HL-60 (cell line): ENCODE data around the gene HSPBAP1.

ENCODE experiments used
- DNase-seq, 2 experiments: peaks; one replicate each; pipeline ENCODE4 v3.0.0-alpha.2; 2010 to 2020; ENCODE audit warnings: low read depth in 1 of 2, low spot score in 1 of 2
- H3K27ac ChIP-seq: fragments of 250-450 bp; sonication (Bioruptor Pico); replicated peaks from 2 replicates; pipeline ENCODE4 v1.5.1; 2020; ENCODE audit warnings: mild to moderate bottlenecking, moderate library complexity
- H3K27me3 ChIP-seq: fragments of 250-450 bp; sonication (Bioruptor Pico); 2 replicates; pipeline ENCODE4 v1.5.1; 2021; ENCODE audit warnings: mild to moderate bottlenecking, moderate library complexity; ENCODE audit not compliant: insufficient read depth, poor library complexity, severe bottlenecking
- H3K4me3 ChIP-seq: replicated peaks from 2 replicates; pipeline ENCODE4 v1.5.1; 2011; ENCODE audit warnings: mild to moderate bottlenecking, control low read depth, low read length; ENCODE audit not compliant: insufficient read depth
- GABPA ChIP-seq: IDR thresholded peaks from 2 replicates; pipeline ENCODE4 v1.6.1; 2012; ENCODE audit warnings: low read depth
- POLR2AphosphoS5 ChIP-seq: IDR thresholded peaks from 2 replicates; pipeline ENCODE4 v1.6.1; 2012; ENCODE audit warnings: low read depth
- SPI1 ChIP-seq: IDR thresholded peaks from 2 replicates; pipeline ENCODE4 v1.6.1; 2012; ENCODE audit warnings: low read depth, mild to moderate bottlenecking, borderline replicate concordance
- TF ChIP-seq, protein P1 (sequence below): IDR thresholded peaks from 2 replicates; pipeline ENCODE4 v1.6.1; 2012; ENCODE audit warnings: low read depth; ENCODE audit not compliant: insufficient replicate concordance
- TF ChIP-seq, protein P2 (sequence below): IDR thresholded peaks from one replicate; pipeline ENCODE4 v1.5.1; 2011; ENCODE audit warnings: low read length, control low read depth, inconsistent platforms; ENCODE audit not compliant: insufficient read depth

HSPBAP1 gene

DNA sequence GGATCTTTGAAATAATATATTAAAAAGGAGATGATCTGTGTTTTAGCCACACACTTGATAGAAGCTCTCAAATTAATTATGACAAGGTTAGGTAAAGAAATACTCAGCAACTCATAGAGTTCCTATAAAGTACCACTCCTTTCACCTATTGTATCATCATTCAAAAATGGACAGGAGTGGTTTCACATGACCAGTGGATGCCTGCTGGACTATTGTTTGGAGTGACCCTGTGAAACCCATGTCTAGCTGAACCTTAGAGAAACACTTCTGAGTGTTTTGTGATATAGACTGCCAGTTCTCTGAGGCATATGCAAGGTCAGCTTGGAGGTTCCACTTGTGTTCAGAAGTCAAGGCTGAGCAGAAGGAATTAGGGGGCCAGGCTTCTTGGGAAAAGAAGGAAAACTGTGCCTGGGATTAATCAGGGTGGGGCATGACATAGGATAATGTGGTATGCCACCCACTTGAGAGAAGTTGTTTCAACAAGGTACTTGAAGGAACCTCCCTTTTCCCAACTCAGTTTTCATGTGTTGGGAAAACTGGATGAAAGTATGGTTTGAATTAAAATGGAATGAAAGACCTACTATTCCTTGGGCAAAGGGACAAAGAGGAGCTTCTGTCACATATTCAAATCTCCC lies 97.6 kb downstream of the HSPBAP1 start:
- DNase-seq = no peak
- H3K27ac ChIP-seq = no peak overlapping the region
- TF ChIP-seq GABPA (no peak), POLR2AphosphoS5 (no peak), SPI1 (no peak)
- TF ChIP-seq, protein P1, sequence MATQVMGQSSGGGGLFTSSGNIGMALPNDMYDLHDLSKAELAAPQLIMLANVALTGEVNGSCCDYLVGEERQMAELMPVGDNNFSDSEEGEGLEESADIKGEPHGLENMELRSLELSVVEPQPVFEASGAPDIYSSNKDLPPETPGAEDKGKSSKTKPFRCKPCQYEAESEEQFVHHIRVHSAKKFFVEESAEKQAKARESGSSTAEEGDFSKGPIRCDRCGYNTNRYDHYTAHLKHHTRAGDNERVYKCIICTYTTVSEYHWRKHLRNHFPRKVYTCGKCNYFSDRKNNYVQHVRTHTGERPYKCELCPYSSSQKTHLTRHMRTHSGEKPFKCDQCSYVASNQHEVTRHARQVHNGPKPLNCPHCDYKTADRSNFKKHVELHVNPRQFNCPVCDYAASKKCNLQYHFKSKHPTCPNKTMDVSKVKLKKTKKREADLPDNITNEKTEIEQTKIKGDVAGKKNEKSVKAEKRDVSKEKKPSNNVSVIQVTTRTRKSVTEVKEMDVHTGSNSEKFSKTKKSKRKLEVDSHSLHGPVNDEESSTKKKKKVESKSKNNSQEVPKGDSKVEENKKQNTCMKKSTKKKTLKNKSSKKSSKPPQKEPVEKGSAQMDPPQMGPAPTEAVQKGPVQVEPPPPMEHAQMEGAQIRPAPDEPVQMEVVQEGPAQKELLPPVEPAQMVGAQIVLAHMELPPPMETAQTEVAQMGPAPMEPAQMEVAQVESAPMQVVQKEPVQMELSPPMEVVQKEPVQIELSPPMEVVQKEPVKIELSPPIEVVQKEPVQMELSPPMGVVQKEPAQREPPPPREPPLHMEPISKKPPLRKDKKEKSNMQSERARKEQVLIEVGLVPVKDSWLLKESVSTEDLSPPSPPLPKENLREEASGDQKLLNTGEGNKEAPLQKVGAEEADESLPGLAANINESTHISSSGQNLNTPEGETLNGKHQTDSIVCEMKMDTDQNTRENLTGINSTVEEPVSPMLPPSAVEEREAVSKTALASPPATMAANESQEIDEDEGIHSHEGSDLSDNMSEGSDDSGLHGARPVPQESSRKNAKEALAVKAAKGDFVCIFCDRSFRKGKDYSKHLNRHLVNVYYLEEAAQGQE = no peak
- TF ChIP-seq, protein P2, sequence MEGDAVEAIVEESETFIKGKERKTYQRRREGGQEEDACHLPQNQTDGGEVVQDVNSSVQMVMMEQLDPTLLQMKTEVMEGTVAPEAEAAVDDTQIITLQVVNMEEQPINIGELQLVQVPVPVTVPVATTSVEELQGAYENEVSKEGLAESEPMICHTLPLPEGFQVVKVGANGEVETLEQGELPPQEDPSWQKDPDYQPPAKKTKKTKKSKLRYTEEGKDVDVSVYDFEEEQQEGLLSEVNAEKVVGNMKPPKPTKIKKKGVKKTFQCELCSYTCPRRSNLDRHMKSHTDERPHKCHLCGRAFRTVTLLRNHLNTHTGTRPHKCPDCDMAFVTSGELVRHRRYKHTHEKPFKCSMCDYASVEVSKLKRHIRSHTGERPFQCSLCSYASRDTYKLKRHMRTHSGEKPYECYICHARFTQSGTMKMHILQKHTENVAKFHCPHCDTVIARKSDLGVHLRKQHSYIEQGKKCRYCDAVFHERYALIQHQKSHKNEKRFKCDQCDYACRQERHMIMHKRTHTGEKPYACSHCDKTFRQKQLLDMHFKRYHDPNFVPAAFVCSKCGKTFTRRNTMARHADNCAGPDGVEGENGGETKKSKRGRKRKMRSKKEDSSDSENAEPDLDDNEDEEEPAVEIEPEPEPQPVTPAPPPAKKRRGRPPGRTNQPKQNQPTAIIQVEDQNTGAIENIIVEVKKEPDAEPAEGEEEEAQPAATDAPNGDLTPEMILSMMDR = no peak
- no peaks in the 10 kb centered on the region for H3K27me3 ChIP-seq
- no peak overlapping the region for H3K4me3 ChIP-seq

DNA sequence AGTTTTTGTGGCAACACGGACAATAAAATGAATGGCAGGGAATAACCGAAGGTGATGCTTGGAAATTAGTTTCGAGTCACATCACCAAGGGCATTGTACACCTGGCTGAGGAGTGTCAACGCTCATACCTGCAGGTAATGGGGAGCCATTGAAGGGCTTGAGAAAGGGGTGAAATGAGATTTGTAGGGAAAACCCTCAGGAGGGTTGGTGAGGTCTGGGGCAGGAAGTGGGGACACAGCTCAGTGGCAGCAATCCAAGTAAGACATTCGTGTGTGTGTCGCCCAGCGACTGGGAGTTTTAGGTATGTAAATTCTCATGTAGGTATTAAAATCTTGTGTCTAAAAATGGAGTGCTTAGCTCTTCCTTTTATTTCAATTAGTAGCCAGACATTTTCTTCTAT lies 98.7 kb downstream of the HSPBAP1 start:
- Histone ChIP-seq H3K27me3 (no peaks in the 10 kb centered on the region), H3K27ac (no peak overlapping the region), H3K4me3 (no peak overlapping the region)
- DNase-seq = no peak
- TF ChIP-seq POLR2AphosphoS5 = no peak
- TF ChIP-seq SPI1 = no peak
- TF ChIP-seq, protein P2 = no peak
- TF ChIP-seq, protein P1 = no peak
- no peak for TF ChIP-seq GABPA

DNA sequence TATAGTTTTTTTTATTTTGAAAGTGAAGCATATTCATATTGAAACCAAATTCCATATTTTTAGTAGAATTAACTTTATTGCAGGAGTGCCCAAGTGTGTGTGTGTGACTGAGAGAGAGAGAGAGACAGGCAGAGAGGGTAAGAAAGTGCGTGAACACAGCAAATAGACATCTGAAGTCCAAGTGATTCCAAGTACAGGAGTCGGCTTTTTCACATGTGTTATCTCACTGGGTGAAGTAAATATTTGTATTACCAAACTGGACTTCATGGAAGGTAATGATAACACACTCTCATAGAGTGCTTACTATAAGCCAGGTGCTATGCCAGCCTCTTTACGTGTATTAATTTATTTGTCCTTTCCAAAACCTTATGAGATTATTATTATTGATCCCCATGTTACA lies 101.0 kb downstream of the HSPBAP1 start:
- no peak overlapping the region for H3K27ac ChIP-seq
- no peak overlapping the region for H3K4me3 ChIP-seq
- no peak for DNase-seq
- TF ChIP-seq, protein P2 = no peak
- TF ChIP-seq GABPA = no peak
- TF ChIP-seq SPI1 = no peak
- TF ChIP-seq, protein P1 = no peak
- no peak for TF ChIP-seq POLR2AphosphoS5
- no peaks in the 10 kb centered on the region for H3K27me3 ChIP-seq
